GM18499 (cell line): ENCODE data around the gene EFCC1.
"Not testable (repeated sequence)": the region's sequence is repeated elsewhere in the genome, so short reads cannot be mapped to it uniquely, and the experiment has no call there.

Experiments used
- ATAC-seq: cut with Tn5 transposase; IDR thresholded peaks from one replicate; pipeline ENCODE4 v1.9.1; 2021; ENCODE audit warnings: moderate number of reproducible peaks; ENCODE audit not compliant: insufficient read depth, unreplicated experiment

EFCC1 gene

GRCh38 chr3:129050556-129051295 lies 49.6 kb downstream of the EFCC1 start:
- ATAC-seq: no peak

GRCh38 chr3:129051871-129052340 lies 50.8 kb downstream of the EFCC1 start:
- no peak for ATAC-seq

GRCh38 chr3:129052675-129053074 lies 51.6 kb downstream of the EFCC1 start:
- no peak for ATAC-seq

GRCh38 chr3:129054605-129055104 lies 53.6 kb downstream of the EFCC1 start:
- no peak for ATAC-seq

GRCh38 chr3:129056451-129057173 lies 55.5 kb downstream of the EFCC1 start:
- ATAC-seq: no peak

- no peak for ATAC-seq
These were observed 56.1 kb downstream of the EFCC1 start for GRCh38 chr3:129057249-129057648.

GRCh38 chr3:129058441-129059200 lies 57.5 kb downstream of the EFCC1 start:
- ATAC-seq: no peak

- no peak for ATAC-seq
These were observed 58.3 kb downstream of the EFCC1 start for GRCh38 chr3:129059311-129059958.

GRCh38 chr3:129060276-129061022 lies 59.3 kb downstream of the EFCC1 start, which contains the start of gene GP9:
Gene GP9 (plus strand): TSS chr3:129060779. CDS start chr3:129061740, 961 bp downstream.
- no peak for ATAC-seq

GRCh38 chr3:129061023-129061887 lies 60.2 kb downstream of the EFCC1 start:
- ATAC-seq: no peak

- ATAC-seq: no peak
These were observed 61.1 kb downstream of the EFCC1 start for GRCh38 chr3:129061888-129062834.

- ATAC-seq: no peak
These were observed 62.1 kb downstream of the EFCC1 start for GRCh38 chr3:129063091-129063640.

GRCh38 chr3:129063841-129064482 lies 62.9 kb downstream of the EFCC1 start:
- no peak for ATAC-seq

- ATAC-seq: no peak
These were observed 64.1 kb downstream of the EFCC1 start for GRCh38 chr3:129065016-129065719.

- ATAC-seq: no peak
These were observed 64.6 kb downstream of the EFCC1 start for GRCh38 chr3:129065720-129066073.

- ATAC-seq: not testable (repeated sequence)
These were observed 66.6 kb downstream of the EFCC1 start for GRCh38 chr3:129067719-129068118.
